K562 (cell line): ENCODE measurements around the gene LRRC43. TPM values are rescaled to one million over a fixed set of nuclear protein-coding genes. Genes with fewer than 3 reads are reported as not detected.

Experiments used
- GTF2B ChIP-seq: IDR thresholded peaks from 2 replicates; pipeline ENCODE4 v1.6.1; 2011; ENCODE audit not compliant: insufficient read length; ENCODE audit errors: extremely low read depth
- POLR2B ChIP-seq: fragments of 450-650 bp; IDR thresholded peaks from 2 replicates; pipeline ENCODE4 v1.6.1; 2018; ENCODE audit warnings: low read depth; ENCODE audit not compliant: partially characterized antibody
- POLR2G ChIP-seq: fragments of 200-400 bp; formaldehyde crosslinking; IDR thresholded peaks from 2 replicates; pipeline ENCODE4 v1.6.1; 2017; ENCODE audit warnings: low read depth, mild to moderate bottlenecking, antibody characterized with exemption, low read length, moderate library complexity
- ZBTB11 ChIP-seq, 3 experiments: fragments of 200-800 bp in 1 of 3; fragments of 250-450 bp in 1 of 3; fragments of 450-650 bp in 1 of 3; sonication (Bioruptor Pico) in 1 of 3; sonication (Bioruptor generic) in 1 of 3; formaldehyde crosslinking in 1 of 3; IDR thresholded peaks; 2 replicates each; pipeline versions ENCODE4 v1.6.1 to v1.8.0; 2016 to 2022; ENCODE audit warnings: mild to moderate bottlenecking in 2 of 3, missing genetic modification characterization in 2 of 3, missing compliant biosample characterization in 1 of 3, moderate library complexity in 1 of 3
- ZBTB33 ChIP-seq: sonication (generic); formaldehyde crosslinking; IDR thresholded peaks from 2 replicates; pipeline ENCODE4 v1.8.1; 2023; ENCODE audit warnings: mild to moderate bottlenecking, missing genetic modification reagents
- ZNF212 ChIP-seq: fragments of 450-650 bp; formaldehyde crosslinking; IDR thresholded peaks from 2 replicates; pipeline ENCODE4 v1.4.0; 2020; ENCODE audit warnings: mild to moderate bottlenecking
- ZNF431 ChIP-seq: sonication (generic); formaldehyde crosslinking; IDR thresholded peaks from 2 replicates; pipeline ENCODE4 v1.8.0; 2022; ENCODE audit warnings: mild to moderate bottlenecking, missing genetic modification reagents
- polyA plus RNA-seq, 8 experiments: library from polyadenylated mRNA; depleted of rRNA in 4 of 8; stranded (reverse) in 5 of 8; unstranded in 3 of 8; fragments of >200 nt; fragmentation: Nextera tagmentation in 2 of 8; fragmentation: Illumina TruSeq in 1 of 8; extraction: Ambion mirVana in 2 of 8; extraction: Trizol in 1 of 8; gene quantifications; 2 replicates each; pipeline versions ENCODE4 v1.2.1 to v1.2.3, GENCODE V29; 2011 to 2014; ENCODE audit warnings: inconsistent platforms in 1 of 8, missing spikeins in 1 of 8
- total RNA-seq, 7 experiments: library from RNA; depleted of rRNA in 6 of 7; stranded (reverse); fragments of >200 nt in 6 of 7; fragmentation: Illumina TruSeq in 2 of 7; extraction: Trizol in 2 of 7; gene quantifications; 2 replicates each; pipeline versions ENCODE4 v1.2.1 to v1.2.3, GENCODE V29; 2011 to 2021; ENCODE audit warnings: low replicate concordance in 1 of 7
- TF ChIP-seq, protein P1 (sequence below): conservative IDR thresholded peaks from 2 replicates; pipeline ENCODE4 v1.6.1; 2011; ENCODE audit warnings: low read depth, mild to moderate bottlenecking, low read length; ENCODE audit not compliant: control insufficient read depth

LRRC43 gene
- total and polyA plus RNA-seq, 9 of the 15 experiments (the other 6 are each of a cell fraction or from before 2014, with no cell fraction given), result 0.19 TPM; not detected in 8

- TF ChIP-seq ZBTB11 (CRISPR knock-in tag; IDR thresholded peaks at IDR 0.05), result peak in 1 of 3 experiments; percentile 81; a peak in 2 of 6 replicates
- TF ChIP-seq, protein P1, sequence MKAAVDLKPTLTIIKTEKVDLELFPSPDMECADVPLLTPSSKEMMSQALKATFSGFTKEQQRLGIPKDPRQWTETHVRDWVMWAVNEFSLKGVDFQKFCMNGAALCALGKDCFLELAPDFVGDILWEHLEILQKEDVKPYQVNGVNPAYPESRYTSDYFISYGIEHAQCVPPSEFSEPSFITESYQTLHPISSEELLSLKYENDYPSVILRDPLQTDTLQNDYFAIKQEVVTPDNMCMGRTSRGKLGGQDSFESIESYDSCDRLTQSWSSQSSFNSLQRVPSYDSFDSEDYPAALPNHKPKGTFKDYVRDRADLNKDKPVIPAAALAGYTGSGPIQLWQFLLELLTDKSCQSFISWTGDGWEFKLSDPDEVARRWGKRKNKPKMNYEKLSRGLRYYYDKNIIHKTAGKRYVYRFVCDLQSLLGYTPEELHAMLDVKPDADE, result 0 out of 2 replicates have a peak, but pooled peaks have one; percentile 30
- no peak for TF ChIP-seq ZNF212
- TF ChIP-seq ZNF431 (CRISPR knock-in tag), result no peak
- TF ChIP-seq POLR2B, result peak; percentile 42
- TF ChIP-seq GTF2B, result no peak
- TF ChIP-seq ZBTB33 (CRISPR knock-in tag), result peak; percentile 74
- peak; percentile 35; the same call in 1 of the 2 replicates for TF ChIP-seq POLR2G
Measured at GRCh38 chr12:122205053-122205925, 22.4 kb downstream of the LRRC43 start (continued).
